ENCODE measurements around the gene KIF6.

DNA sequence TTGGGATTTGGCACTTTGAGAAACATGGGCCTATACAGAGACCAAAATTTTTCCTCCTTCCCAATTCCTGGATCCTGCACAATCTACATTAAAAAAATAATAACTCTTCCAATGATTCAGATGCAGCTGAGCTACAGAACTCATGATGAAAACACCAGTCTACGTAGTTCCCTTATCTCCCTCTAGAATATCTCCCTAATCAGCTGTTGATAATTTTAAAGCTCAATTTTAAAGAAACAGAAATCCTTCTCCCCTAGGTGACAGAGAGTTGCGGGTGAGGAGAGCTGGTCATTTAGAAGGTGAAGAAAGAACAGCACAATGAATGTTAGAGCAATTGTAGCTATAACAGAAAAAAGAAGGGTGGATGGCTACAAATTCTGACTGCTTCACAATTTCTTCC is 227.1 kb downstream of the KIF6 start:
- no peak for TF ChIP-seq EZH2 (IDR thresholded peaks at IDR 0.05)
- TF ChIP-seq, protein P1, sequence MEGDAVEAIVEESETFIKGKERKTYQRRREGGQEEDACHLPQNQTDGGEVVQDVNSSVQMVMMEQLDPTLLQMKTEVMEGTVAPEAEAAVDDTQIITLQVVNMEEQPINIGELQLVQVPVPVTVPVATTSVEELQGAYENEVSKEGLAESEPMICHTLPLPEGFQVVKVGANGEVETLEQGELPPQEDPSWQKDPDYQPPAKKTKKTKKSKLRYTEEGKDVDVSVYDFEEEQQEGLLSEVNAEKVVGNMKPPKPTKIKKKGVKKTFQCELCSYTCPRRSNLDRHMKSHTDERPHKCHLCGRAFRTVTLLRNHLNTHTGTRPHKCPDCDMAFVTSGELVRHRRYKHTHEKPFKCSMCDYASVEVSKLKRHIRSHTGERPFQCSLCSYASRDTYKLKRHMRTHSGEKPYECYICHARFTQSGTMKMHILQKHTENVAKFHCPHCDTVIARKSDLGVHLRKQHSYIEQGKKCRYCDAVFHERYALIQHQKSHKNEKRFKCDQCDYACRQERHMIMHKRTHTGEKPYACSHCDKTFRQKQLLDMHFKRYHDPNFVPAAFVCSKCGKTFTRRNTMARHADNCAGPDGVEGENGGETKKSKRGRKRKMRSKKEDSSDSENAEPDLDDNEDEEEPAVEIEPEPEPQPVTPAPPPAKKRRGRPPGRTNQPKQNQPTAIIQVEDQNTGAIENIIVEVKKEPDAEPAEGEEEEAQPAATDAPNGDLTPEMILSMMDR (IDR thresholded peaks at IDR 0.05) = no peak
- TF ChIP-seq EZH2phosphoT487 (IDR thresholded peaks at IDR 0.05) = no peak

Measured in neural progenitor cell (in vitro differentiated cells).